Liver (tissue), 9 donors: ENCODE results near the gene TADA3. TPM values are rescaled to one million over a fixed set of nuclear protein-coding genes. Genes with fewer than 3 reads are reported as not detected.

ENCODE experiments used
- DNase-seq: peaks from one replicate; pipeline ENCODE4 v3.0.0-alpha.2; 2017; ENCODE audit warnings: low spot score
- H3K27ac ChIP-seq, 2 donors: one replicate each; pipeline ENCODE4 v1.7.0; 2013; ENCODE audit warnings: inconsistent platforms in 2 of 2, low read length in 2 of 2, control low read depth in 1 of 2, low read depth in 1 of 2, mild to moderate bottlenecking in 1 of 2
- H3K27me3 ChIP-seq, 4 donors: one replicate each; pipeline versions ENCODE4 v1.6.1 to v1.7.0; 2013; ENCODE audit warnings: low read length in 3 of 4, inconsistent platforms in 1 of 4, mild to moderate bottlenecking in 1 of 4, moderate library complexity in 1 of 4; ENCODE audit not compliant: control insufficient read depth in 4 of 4, insufficient read depth in 4 of 4
- H3K36me3 ChIP-seq, 4 donors: one replicate each; pipeline versions ENCODE4 v1.6.1 to v1.7.0; 2013; ENCODE audit warnings: low read length in 3 of 4, mild to moderate bottlenecking in 3 of 4, low read depth in 1 of 4, moderate library complexity in 1 of 4; ENCODE audit not compliant: control insufficient read depth in 4 of 4, insufficient read depth in 3 of 4
- H3K4me1 ChIP-seq, 4 donors: one replicate each; pipeline versions ENCODE4 v1.6.1 to v1.7.0; 2013; ENCODE audit warnings: low read length in 3 of 4, mild to moderate bottlenecking in 3 of 4, moderate library complexity in 1 of 4; ENCODE audit not compliant: control insufficient read depth in 4 of 4, insufficient read depth in 4 of 4
- H3K4me3 ChIP-seq, 3 donors: one replicate each; pipeline versions ENCODE4 v1.6.1 to v1.7.0; 2013; ENCODE audit warnings: low read length in 3 of 3, control low read depth in 1 of 3, low read depth in 1 of 3, mild to moderate bottlenecking in 1 of 3
- H3K9ac ChIP-seq, 2 donors: one replicate each; pipeline ENCODE4 v1.7.0; 2013; ENCODE audit warnings: low read length in 2 of 2, mild to moderate bottlenecking in 2 of 2, moderate library complexity in 2 of 2, control low read depth in 1 of 2, low read depth in 1 of 2
- H3K9me3 ChIP-seq, 4 donors: one replicate each; pipeline versions ENCODE4 v1.6.1 to v1.7.0; 2013; ENCODE audit warnings: low read length in 3 of 4; ENCODE audit not compliant: control insufficient read depth in 4 of 4
- ATF3 ChIP-seq: IDR thresholded peaks from 2 replicates; pipeline ENCODE4 v1.6.1; 2016; ENCODE audit warnings: antibody characterized with exemption
- EGR1 ChIP-seq, 2 donors: IDR thresholded peaks; 2 replicates each; pipeline ENCODE4 v1.6.1; 2016 to 2018; ENCODE audit warnings: antibody characterized with exemption in 2 of 2, low read depth in 2 of 2
- FOXA2 ChIP-seq: IDR thresholded peaks from 2 replicates; pipeline ENCODE4 v1.6.1; 2016; ENCODE audit warnings: antibody characterized with exemption
- GABPA ChIP-seq, 2 donors: IDR thresholded peaks in 1 of 2; conservative IDR thresholded peaks in 1 of 2; 2 replicates each; pipeline ENCODE4 v1.6.1; 2016; ENCODE audit warnings: antibody characterized with exemption in 2 of 2, mild to moderate bottlenecking in 1 of 2, moderate library complexity in 1 of 2
- HNF4A ChIP-seq, 2 donors: conservative IDR thresholded peaks; 2 replicates each; pipeline ENCODE4 v1.6.1; 2016; ENCODE audit warnings: antibody characterized with exemption in 2 of 2, mild to moderate bottlenecking in 2 of 2
- JUND ChIP-seq, 2 donors: IDR thresholded peaks; 2 replicates each; pipeline ENCODE4 v1.6.1; 2016; ENCODE audit warnings: antibody characterized with exemption in 2 of 2
- RAD21 ChIP-seq, 2 donors: IDR thresholded peaks; 2 replicates each; pipeline ENCODE4 v1.6.1; 2016; ENCODE audit warnings: antibody characterized with exemption in 2 of 2, mild to moderate bottlenecking in 2 of 2
- REST ChIP-seq: IDR thresholded peaks from 2 replicates; pipeline ENCODE4 v1.6.1; 2016; ENCODE audit warnings: antibody characterized with exemption, mild to moderate bottlenecking
- RXRA ChIP-seq, 2 donors: IDR thresholded peaks; 2 replicates each; pipeline ENCODE4 v1.6.1; 2017 to 2018; ENCODE audit warnings: antibody characterized with exemption in 2 of 2, mild to moderate bottlenecking in 1 of 2
- SP1 ChIP-seq: IDR thresholded peaks from 2 replicates; pipeline ENCODE4 v1.6.1; 2018; ENCODE audit warnings: antibody characterized with exemption, mild to moderate bottlenecking
- TAF1 ChIP-seq: conservative IDR thresholded peaks from 2 replicates; pipeline ENCODE4 v1.6.1; 2016; ENCODE audit warnings: antibody characterized with exemption, mild to moderate bottlenecking
- WGBS: extraction: QIAGEN DNeasy Blood & Tissue Kit; methylation state at CpG from one replicate; pipeline ENCODE4 v1.1.7; 2013; 5-methylcytosine and 5-hydroxymethylcytosine counted together
- polyA plus RNA-seq, 2 donors: library from polyadenylated mRNA; stranded (reverse) in 1 of 2; unstranded in 1 of 2; fragments of 200-250 nt in 1 of 2; fragments of >200 nt in 1 of 2; fragmentation: Nextera tagmentation in 1 of 2; extraction: Ambion mirVana in 1 of 2; gene quantifications; one replicate each; pipeline versions ENCODE4 v1.2.1 to v1.2.3, GENCODE V29; 2013 to 2015
- total RNA-seq, 2 donors: library from RNA; depleted of rRNA; stranded (reverse); fragments of >200 nt; gene quantifications; one replicate each; pipeline ENCODE4 v1.2.3, GENCODE V29; 2014
- TF ChIP-seq, protein P1 (sequence below): fragments of 150-350 bp; IDR thresholded peaks from 2 replicates; pipeline ENCODE4 v1.5.1; 2017; ENCODE audit warnings: improper control_type of control experiment, low read depth, low read length; ENCODE audit not compliant: missing input control
- TF ChIP-seq, protein P2 (sequence below): IDR thresholded peaks from 2 replicates; pipeline ENCODE4 v1.6.1; 2016; ENCODE audit warnings: antibody characterized with exemption
- donor health status: healthy.
- donor health status: healthy.
- donor health status: healthy.
- donor health status: healthy.
- donor health status: healthy.

The TADA3 gene
- total and polyA plus RNA-seq, 4 donors = 16.2 to 27.8 (median 21.5) TPM

GRCh38 chr3:9841015-9841414, 48.7 kb upstream of the TADA3 start:
- H3K4me3 ChIP-seq = no peak overlapping the region
- no peak for DNase-seq
- no peak overlapping the region for H3K27ac ChIP-seq
- H3K36me3 ChIP-seq = peaks cover 4 to 22% (median 15%) of the 10 kb centered on the region in 4 donors
- no peak overlapping the region for H3K9ac ChIP-seq
- 93% methylated on average over 8 of the region's 8 CpGs for WGBS
- no peaks in the 10 kb centered on the region for H3K9me3 ChIP-seq
- no peaks in the 10 kb centered on the region for H3K27me3 ChIP-seq
- no peak for TF ChIP-seq TAF1
- no peak for TF ChIP-seq JUND (IDR thresholded peaks at IDR 0.05)
- TF ChIP-seq RXRA (IDR thresholded peaks at IDR 0.05) = no peak
- no peak for TF ChIP-seq RAD21 (IDR thresholded peaks at IDR 0.05)
- TF ChIP-seq ATF3 = no peak
- H3K4me1 ChIP-seq = peaks cover 2 to 14% (median 10%) of the 10 kb centered on the region in 4 donors

DNA sequence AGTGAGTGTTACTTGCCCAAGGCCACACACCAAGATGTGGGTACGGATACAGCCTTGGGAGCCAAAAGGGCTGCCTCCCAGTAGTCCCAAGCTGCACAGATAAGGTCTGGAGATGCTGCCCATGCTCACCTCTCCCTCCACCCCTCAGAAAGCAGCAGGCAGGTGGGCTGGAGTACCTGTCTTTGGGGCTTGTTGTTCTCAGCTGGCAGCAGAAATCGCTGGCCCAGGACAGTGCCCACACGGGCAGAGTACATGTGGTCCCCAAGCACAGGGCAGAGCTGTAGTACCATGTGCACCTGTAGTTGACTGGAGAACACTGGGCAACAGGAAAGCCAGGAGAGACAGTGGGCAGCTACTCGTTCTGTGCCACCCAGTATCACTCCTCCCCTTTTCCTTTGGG, 46.6 kb upstream of the TADA3 start:
- no peaks in the 10 kb centered on the region for H3K9me3 ChIP-seq
- 91% methylated on average over 4 of the region's 4 CpGs for WGBS
- TF ChIP-seq RXRA (IDR thresholded peaks at IDR 0.05) (no peak), GABPA (IDR thresholded peaks at IDR 0.05 in 1 of 2, conservative IDR thresholded peaks at IDR 0.05 in 1 of 2) (no peak), RAD21 (IDR thresholded peaks at IDR 0.05) (no peak), HNF4A (conservative IDR thresholded peaks at IDR 0.05) (no peak), EGR1 (IDR thresholded peaks at IDR 0.05; ENCODE audit: low read depth in 2 of 2) (no peak)
- TF ChIP-seq, protein P1, sequence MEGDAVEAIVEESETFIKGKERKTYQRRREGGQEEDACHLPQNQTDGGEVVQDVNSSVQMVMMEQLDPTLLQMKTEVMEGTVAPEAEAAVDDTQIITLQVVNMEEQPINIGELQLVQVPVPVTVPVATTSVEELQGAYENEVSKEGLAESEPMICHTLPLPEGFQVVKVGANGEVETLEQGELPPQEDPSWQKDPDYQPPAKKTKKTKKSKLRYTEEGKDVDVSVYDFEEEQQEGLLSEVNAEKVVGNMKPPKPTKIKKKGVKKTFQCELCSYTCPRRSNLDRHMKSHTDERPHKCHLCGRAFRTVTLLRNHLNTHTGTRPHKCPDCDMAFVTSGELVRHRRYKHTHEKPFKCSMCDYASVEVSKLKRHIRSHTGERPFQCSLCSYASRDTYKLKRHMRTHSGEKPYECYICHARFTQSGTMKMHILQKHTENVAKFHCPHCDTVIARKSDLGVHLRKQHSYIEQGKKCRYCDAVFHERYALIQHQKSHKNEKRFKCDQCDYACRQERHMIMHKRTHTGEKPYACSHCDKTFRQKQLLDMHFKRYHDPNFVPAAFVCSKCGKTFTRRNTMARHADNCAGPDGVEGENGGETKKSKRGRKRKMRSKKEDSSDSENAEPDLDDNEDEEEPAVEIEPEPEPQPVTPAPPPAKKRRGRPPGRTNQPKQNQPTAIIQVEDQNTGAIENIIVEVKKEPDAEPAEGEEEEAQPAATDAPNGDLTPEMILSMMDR = no peak
- TF ChIP-seq, protein P2, sequence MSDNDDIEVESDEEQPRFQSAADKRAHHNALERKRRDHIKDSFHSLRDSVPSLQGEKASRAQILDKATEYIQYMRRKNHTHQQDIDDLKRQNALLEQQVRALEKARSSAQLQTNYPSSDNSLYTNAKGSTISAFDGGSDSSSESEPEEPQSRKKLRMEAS = no peak
- no peaks in the 10 kb centered on the region for H3K27me3 ChIP-seq
- DNase-seq = no peak
- H3K4me1 ChIP-seq = peaks cover 2 to 10% (median 6%) of the 10 kb centered on the region in 4 donors
- peaks cover 4 to 38% (median 18%) of the 10 kb centered on the region in 4 donors for H3K36me3 ChIP-seq
- H3K4me3 ChIP-seq = no peak overlapping the region
- H3K9ac ChIP-seq = no peak overlapping the region
- H3K27ac ChIP-seq = no peak overlapping the region

GRCh38 chr3:9837701-9838582, 45.7 kb upstream of the TADA3 start:
- Histone ChIP-seq H3K4me1 (peaks cover under 1 to 5% (median 2%) of the 10 kb centered on the region in 4 donors), H3K4me3 (no peak overlapping the region), H3K27me3 (no peaks in the 10 kb centered on the region), H3K27ac (no peak overlapping the region), H3K9ac (no peak overlapping the region), H3K36me3 (peaks cover 4 to 39% (median 18%) of the 10 kb centered on the region in 4 donors), H3K9me3 (no peaks in the 10 kb centered on the region)
- WGBS = 91% methylated on average over 12 of the region's 12 CpGs
- DNase-seq = no peak
- TF ChIP-seq, protein P1 = no peak
- TF ChIP-seq FOXA2 (no peak), TAF1 (no peak), HNF4A (conservative IDR thresholded peaks at IDR 0.05) (no peak), REST (no peak), ATF3 (no peak), GABPA (IDR thresholded peaks at IDR 0.05 in 1 of 2, conservative IDR thresholded peaks at IDR 0.05 in 1 of 2) (no peak), SP1 (no peak), RAD21 (IDR thresholded peaks at IDR 0.05) (no peak), EGR1 (IDR thresholded peaks at IDR 0.05; ENCODE audit: low read depth in 2 of 2) (no peak)
